IPS-18a (cell line): ENCODE results near the gene TNFRSF21.

Experiments
- H3K27ac ChIP-seq: one replicate; pipeline ENCODE4 v1.5.1; 2013; ENCODE audit warnings: low read length
- H3K27me3 ChIP-seq: one replicate; pipeline ENCODE4 v1.6.1; 2013; ENCODE audit warnings: mild to moderate bottlenecking, low read length; ENCODE audit not compliant: control insufficient read depth, insufficient read depth
- H3K36me3 ChIP-seq: one replicate; pipeline ENCODE4 v1.6.1; 2013; ENCODE audit warnings: low read depth, low read length; ENCODE audit not compliant: control insufficient read depth
- H3K4me1 ChIP-seq: one replicate; pipeline ENCODE4 v1.6.1; 2013; ENCODE audit warnings: low read depth, low read length; ENCODE audit not compliant: control insufficient read depth
- H3K4me3 ChIP-seq: one replicate; pipeline ENCODE4 v1.5.1; 2013; ENCODE audit warnings: low read length
- H3K9ac ChIP-seq: one replicate; pipeline ENCODE4 v1.6.1; 2013; ENCODE audit warnings: mild to moderate bottlenecking, low read length, moderate library complexity
- H3K9me3 ChIP-seq: one replicate; pipeline ENCODE4 v1.6.1; 2013; ENCODE audit warnings: low read depth, low read length; ENCODE audit not compliant: control insufficient read depth

The TNFRSF21 gene

DNA sequence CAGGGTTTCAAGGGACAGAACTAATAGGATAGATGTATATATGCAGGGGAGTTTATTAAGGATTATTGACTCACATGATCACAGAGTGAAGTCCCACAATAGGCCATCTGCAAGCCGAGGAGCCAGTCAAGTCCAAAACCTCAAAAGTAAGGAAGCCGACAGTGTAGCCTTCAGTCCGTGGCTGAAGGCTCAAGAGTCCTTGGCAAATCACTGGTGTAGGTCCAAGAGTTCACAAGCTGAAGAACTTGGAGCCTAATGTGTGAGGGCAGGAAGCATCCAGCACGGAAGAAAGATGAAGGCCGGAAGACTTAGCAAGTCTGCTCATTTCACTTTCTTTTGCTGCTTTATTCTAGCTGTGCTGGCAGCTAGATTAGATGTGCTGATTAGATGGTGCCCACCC lies 128.0 kb downstream of the TNFRSF21 start:
- no peak overlapping the region for H3K27ac ChIP-seq
- H3K9me3 ChIP-seq, result no peaks in the 10 kb centered on the region
- no peaks in the 10 kb centered on the region for H3K36me3 ChIP-seq
- H3K27me3 ChIP-seq, result no peaks in the 10 kb centered on the region
- no peaks in the 10 kb centered on the region for H3K4me1 ChIP-seq
- no peak overlapping the region for H3K4me3 ChIP-seq
- no peak overlapping the region for H3K9ac ChIP-seq
